D721Med (cell line): ENCODE measurements around the gene PDZRN3.

Experiments
- DNase-seq: peaks from one replicate; pipeline ENCODE4 v3.0.0; 2011; ENCODE audit warnings: low spot score; ENCODE audit not compliant: insufficient read length
- FAIRE-seq: peaks from 2 replicates; lab custom pipeline; 2011; peaks lifted over from hg19 to GRCh38; lab: Jason Lieb, UNC
- CTCF ChIP-seq: IDR thresholded peaks from 2 replicates; pipeline ENCODE4 v1.5.1; 2012; ENCODE audit warnings: mild to moderate bottlenecking, control low read depth; ENCODE audit not compliant: insufficient read depth; ENCODE audit errors: missing control alignments

PDZRN3 gene

GRCh38 chr3:73394240-73394639 lies 230.5 kb downstream of the PDZRN3 start:
- TF ChIP-seq CTCF: no peak
- no peak for FAIRE-seq

GRCh38 chr3:73393005-73393404 lies 231.7 kb downstream of the PDZRN3 start:
- DNase-seq (no peak), FAIRE-seq (no peak)
- no peak for TF ChIP-seq CTCF

More at GRCh38 chr3:73394240-73394639, 230.5 kb downstream of the PDZRN3 start:
- no peak for DNase-seq

- no peak for TF ChIP-seq CTCF
- no peak for FAIRE-seq
These were observed 232.8 kb downstream of the PDZRN3 start for GRCh38 chr3:73391984-73392383.

GRCh38 chr3:73389928-73390327 lies 234.8 kb downstream of the PDZRN3 start:
- DNase-seq (no peak), FAIRE-seq (no peak)
- TF ChIP-seq CTCF: no peak

More at GRCh38 chr3:73391984-73392383, 232.8 kb downstream of the PDZRN3 start:
- DNase-seq: no peak

GRCh38 chr3:73389117-73389813 lies 235.5 kb downstream of the PDZRN3 start:
- no peak for DNase-seq
- TF ChIP-seq CTCF: no peak

GRCh38 chr3:73385568-73385967 lies 239.2 kb downstream of the PDZRN3 start:
- FAIRE-seq (no peak), DNase-seq (no peak)
- no peak for TF ChIP-seq CTCF

More at GRCh38 chr3:73389117-73389813, 235.5 kb downstream of the PDZRN3 start:
- FAIRE-seq: no peak
